GM15510 (cell line): ENCODE measurements around the gene PPP1R3G.

Experiments used
- POLR2A ChIP-seq: IDR thresholded peaks from 3 replicates; pipeline ENCODE4 v1.6.1; 2011; ENCODE audit warnings: borderline replicate concordance; ENCODE audit not compliant: insufficient read length; ENCODE audit errors: extremely low read depth

The PPP1R3G gene

GRCh38 chr6:5120011-5120410 lies 34.9 kb downstream of the PPP1R3G start:
- no peak for TF ChIP-seq POLR2A

- no peak for TF ChIP-seq POLR2A
Observed at GRCh38 chr6:5121479-5121878, 36.3 kb downstream of the PPP1R3G start.

DNA sequence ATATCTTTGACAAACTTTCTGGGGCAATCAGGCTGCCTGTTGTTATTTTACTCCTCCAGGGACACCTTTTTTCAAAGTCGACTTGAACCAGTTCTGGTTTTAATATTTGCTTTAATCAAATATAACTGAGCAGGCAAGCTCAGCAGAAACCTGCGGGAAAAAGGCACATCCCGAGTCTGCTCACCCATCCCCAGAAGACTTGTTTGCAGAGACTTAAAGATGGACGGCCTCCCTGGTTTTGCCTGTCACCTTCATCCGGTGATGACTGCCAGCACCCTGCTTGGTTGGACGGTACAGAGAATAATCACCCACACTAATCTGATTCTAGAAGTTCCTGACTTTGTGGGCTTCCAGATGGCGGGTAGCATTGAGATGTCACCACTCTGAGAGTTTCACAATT lies 36.8 kb downstream of the PPP1R3G start:
- TF ChIP-seq POLR2A = no peak

- TF ChIP-seq POLR2A = no peak
Observed at GRCh38 chr6:5122504-5123112, 37.5 kb downstream of the PPP1R3G start.

- TF ChIP-seq POLR2A = no peak
Observed at GRCh38 chr6:5123296-5124143, 38.4 kb downstream of the PPP1R3G start.

DNA sequence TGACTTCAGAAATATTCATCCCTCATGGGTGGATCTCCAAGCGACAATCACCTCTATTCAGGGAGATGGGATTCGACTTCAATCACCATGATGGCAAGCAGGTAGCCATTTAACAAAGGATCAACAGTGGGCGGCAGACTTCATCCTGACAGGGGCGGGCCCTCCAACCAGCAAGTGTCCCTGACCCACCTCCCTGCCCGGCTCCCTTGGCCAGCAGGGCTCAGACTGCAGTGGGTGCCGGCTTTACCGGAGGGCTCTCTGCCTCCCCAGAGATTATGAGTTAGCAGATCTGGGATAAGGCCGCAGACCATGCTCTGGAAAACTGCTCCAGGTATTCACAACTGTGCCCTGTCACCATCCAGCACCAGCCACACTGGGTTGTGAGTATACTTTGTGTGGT lies 39.4 kb downstream of the PPP1R3G start:
- no peak for TF ChIP-seq POLR2A

DNA sequence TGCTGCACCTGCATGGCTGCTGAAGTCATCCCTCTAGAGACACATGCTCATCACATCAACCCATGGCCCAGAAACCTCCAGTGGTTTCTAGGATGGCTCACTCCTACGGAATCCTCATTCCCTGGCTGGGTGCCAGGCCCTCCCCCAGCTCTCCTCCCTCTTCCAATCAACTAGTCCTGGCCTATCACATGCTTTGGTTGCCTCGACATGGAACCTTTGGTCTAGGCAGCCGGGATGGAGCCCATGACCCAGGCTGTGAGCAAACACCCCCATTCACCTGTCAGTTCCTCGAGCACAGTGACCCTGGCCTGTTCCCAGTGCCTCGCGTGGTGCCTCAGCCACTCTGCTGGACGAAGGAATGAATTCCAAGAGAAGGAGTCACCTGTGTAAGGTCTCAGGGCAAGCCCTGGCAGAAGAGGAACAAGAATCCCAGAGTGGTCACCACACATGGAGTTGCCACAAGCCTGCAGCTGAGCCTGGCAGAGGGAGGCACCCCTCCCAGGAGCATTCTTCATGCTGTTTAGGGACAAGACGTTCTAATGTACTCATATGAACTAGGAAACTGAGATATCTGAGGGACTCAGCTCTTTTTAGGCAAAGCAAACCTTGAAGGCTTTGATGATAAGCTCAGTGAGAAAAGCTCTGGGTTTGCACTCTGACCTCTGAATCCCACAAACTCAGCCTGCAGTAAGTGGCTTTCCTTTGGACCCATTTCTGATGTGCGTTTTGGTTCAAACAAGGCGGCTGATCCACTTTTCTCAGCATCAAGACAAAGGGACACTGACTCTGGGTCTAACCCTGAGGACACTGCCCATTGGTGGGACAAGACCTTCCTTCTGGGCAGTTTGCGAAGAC lies 40.2 kb downstream of the PPP1R3G start:
- no peak for TF ChIP-seq POLR2A

GRCh38 chr6:5126214-5126613 lies 41.1 kb downstream of the PPP1R3G start:
- no peak for TF ChIP-seq POLR2A

DNA sequence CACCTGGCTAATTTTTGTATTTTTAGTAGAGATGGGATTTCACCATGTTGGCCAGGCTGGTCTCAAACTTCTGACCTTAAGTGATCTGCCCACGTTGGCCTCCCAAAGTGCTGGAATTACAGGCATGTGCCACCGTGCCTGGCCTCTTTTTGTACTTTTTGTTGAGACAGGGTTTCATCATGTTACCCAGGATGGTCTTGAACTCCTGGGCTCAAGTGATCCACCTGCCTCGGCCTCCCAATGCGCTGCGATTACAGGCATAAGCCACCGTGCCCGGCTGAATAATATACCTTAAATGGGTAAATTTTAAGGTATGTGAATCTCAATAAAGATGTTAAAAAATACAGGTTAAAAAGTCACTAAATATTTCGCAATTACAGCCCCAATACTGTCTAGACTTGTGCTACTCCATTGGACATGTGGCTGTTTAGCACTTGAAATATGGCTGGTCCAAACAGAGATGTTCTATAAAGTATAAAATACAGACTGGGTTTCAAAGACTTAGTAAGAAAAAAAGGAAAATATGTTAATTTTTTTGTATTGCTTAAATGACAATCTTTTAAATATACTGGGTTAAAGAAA lies 42.1 kb downstream of the PPP1R3G start:
- TF ChIP-seq POLR2A = no peak

GRCh38 chr6:5128351-5128750 lies 43.2 kb downstream of the PPP1R3G start:
- no peak for TF ChIP-seq POLR2A

GRCh38 chr6:5130135-5130866 lies 45.2 kb downstream of the PPP1R3G start:
- no peak for TF ChIP-seq POLR2A

GRCh38 chr6:5132731-5133130 lies 47.6 kb downstream of the PPP1R3G start:
- TF ChIP-seq POLR2A = no peak

- no peak for TF ChIP-seq POLR2A
Observed at GRCh38 chr6:5133943-5134342, 48.8 kb downstream of the PPP1R3G start.

GRCh38 chr6:5135788-5136376 lies 50.7 kb downstream of the PPP1R3G start:
- no peak for TF ChIP-seq POLR2A
